ENCODE measurements around the gene TSPAN32.
"Not testable (repeated sequence)": the region's sequence is repeated elsewhere in the genome, so short reads cannot be mapped to it uniquely, and the experiment has no call there.

TSPAN32 gene

DNA sequence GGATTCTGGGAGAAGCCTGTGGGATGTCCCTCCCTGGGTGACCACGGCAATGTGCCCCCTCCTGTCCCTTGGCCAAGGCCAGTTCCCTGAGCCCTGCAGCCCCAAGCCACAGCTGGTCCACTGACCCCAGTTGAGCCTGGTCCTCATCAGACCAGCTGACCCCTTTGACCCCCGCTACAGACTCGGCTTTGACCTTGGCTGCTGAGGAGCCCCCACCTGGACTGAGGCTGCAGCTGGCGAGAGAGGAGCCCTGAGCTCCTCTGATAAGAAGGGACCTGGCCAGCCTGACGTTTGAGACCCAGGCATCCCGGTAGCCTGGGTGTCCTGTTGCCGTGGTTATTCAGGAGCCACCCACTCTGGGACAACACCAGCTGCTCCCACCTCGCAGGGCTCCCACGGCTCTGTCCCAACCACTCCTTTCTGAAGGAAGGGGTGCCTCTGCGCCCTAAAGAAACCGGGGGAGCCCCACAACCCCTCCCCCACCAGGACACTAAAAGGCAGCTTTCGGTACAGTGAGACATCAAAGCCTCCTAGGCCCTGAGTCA lies 34.4 kb upstream of the TSPAN32 start:
- peak in 1 of 2 donors; percentile 18 for DNase-seq

- DNase-seq, result peak in 1 of 2 donors; percentile 17
Observed at GRCh38 chr11:2267851-2268728, 33.7 kb upstream of the TSPAN32 start.

DNA sequence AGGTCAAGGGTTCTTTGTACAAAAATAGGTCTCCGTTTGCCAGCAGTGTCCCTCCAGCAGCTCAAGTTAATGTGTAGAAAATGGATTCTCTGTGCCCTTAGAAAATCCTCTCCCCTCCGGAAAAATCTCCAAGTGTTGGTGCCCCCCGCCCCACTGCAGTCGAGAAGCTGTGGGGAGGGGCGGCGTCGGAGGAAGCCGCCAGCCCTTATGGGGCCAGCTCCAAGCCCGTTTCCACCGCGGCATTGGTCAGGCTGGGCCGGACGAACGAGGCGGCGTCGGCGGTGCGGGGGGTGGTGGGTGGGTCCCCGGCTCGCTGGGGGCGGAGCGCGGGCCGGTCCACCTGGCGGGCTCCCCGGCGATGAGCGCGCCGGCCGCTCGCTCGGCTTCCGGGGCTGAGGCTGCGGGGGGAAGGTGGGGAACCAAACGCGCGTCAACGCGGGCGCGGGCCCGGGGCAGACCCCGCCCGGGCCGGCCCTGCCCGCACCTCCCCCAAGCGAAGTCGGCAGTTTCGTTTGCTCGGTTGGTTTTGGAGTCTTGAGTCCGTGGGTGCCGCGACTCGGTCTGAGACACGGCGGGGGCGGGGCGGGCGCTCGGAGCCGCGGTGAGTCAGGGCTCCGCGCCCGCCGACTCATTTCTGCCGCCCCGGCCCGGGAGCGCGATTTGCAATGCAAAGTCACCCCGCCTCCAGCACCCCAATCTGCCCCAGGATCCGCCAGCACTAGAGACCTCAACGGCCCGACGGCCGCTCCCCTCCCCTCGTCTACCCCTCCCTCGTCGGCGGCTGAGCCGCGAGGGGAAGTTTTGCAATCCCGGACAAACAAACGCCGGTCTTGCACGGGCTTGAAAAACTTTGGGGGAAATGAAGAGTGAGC lies 32.8 kb upstream of the TSPAN32 start:
- DNase-seq, result peak; percentile 88 to 89

- peak; percentile 38 to 54 for DNase-seq
Observed at GRCh38 chr11:2269601-2270321, 32.1 kb upstream of the TSPAN32 start.

GRCh38 chr11:2270322-2271076 lies 31.3 kb upstream of the TSPAN32 start, which contains the start of gene ASCL2:
ASCL2 (minus strand) TSS chr11:2270588; CDS start chr11:2270332, 256 bp downstream.
- peak; percentile 19 for DNase-seq

GRCh38 chr11:2271077-2271326 lies 30.8 kb upstream of the TSPAN32 start:
- peak; percentile 43 to 45 for DNase-seq

DNA sequence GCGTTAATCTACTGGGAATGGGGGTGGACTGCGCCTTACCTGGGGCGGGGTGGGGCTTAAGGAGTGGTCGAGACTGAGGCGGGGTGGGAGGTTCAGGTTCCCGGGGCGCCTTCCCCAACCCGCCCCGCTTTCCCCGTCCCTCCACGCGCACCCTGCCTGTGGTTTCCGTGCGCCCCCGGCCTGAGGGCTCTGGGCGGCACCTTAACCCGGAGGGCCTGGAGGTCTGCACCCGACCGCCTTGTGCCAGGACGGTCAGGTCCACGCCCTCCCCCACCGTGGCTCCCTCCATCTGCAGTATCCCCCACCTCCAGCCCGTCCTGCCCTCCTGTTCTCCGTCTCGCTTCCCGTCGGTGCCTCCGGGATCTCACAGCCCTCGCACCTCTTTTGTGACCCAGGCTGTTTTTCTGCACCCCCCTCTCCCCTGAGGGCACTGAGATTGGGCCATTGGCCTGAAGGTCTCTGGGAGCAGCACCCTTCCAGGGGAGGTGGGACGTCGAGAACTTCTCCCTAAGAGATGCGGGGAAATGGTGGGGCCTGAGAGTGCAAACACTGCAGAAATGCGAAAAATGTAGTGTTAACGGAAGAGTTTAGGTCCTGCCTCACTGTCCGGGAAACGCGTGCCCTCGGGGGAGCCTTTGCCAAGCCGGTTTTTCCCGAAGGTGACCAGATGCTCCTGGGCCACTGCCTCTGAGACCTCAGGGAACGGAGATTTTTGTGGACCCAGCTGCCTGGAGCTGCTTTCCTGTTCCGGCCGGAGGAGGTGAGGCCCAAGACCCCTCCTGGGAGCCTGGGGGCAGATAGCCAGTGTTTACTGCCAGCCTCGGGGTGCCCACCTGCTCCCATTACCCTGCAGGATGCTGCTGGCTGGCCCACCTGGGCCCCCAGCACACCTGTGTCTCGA lies 30.2 kb upstream of the TSPAN32 start:
- peak in 1 of 2 donors; percentile 15 for DNase-seq

DNA sequence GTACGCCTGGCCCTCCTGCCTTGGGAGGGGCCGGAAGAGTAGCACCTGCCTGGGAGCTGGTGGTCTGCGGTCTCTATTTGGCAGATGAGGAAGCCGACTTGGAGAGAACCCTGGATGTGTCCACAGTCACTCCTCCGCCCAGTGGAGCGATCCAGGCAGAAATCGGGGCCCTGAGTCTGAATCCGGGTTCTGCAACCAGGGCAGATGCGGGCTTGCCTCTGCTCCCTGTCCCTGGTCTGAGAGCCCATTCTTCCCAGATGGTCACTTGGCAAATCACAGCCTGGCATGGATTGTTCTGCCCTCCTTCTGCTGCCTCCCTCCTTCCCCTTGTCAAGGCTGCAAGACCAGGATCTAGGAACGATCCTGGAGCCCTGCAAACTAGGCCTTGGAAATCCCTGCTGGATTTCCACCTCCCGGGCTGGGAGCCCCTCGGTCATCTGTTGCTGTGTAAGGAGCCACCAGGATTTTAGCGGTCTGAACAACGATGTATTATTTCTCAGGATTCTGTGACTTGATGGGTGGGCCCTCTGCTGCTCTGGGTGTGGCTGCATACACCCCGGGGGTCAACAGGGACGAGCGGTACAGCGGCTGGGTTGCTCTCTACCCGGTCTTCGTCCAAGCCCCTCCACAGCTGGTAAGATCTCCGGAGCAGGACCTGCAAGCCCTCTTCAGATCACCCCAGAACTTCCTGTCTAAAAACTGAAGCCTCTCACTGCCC lies 29.4 kb upstream of the TSPAN32 start:
- DNase-seq, result peak in 1 of 2 donors; percentile 13

- no peak for DNase-seq
Observed at GRCh38 chr11:2272946-2273280, 28.9 kb upstream of the TSPAN32 start.

DNA sequence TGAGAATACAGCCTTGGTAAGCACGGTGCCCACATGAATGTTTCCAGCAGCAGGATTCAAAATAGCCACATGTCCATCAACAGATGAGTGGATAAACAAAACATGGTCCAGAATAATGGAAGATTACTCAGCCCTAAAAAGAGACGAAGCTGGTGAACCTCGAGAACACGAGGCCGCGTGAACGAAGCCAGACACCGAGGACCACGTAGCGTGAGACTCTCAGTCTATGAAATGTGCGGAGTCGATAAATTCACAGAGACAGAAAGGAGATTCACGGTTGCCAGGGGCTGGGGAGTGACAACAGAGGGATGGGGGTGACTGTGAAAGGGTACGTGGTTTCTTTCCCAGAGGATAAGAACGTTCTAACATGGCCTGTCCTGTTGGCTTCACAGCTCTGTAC lies 28.5 kb upstream of the TSPAN32 start:
- DNase-seq, result no peak

DNA sequence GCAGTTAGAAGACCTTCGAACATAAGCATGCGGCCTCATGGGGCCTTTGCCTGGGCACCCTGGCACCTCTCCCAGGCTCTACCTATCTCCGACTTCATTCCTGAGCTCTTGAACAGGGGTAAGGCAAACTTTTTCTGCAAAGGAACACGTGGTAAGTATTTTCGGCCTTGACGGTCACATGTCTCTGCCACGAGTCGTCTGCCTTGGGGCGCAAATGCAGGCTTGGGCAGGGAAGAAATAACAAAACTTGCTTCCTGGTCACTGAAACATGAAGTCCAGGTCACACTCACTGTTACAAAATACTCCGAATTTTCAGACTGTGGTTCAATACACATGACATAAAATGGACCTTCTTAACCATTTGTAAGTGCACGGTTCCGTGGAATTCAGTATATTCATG lies 28.0 kb upstream of the TSPAN32 start:
- no peak for DNase-seq

GRCh38 chr11:2275334-2276279 lies 26.2 kb upstream of the TSPAN32 start:
- DNase-seq, result peak in 1 of 2 donors; percentile 14

DNA sequence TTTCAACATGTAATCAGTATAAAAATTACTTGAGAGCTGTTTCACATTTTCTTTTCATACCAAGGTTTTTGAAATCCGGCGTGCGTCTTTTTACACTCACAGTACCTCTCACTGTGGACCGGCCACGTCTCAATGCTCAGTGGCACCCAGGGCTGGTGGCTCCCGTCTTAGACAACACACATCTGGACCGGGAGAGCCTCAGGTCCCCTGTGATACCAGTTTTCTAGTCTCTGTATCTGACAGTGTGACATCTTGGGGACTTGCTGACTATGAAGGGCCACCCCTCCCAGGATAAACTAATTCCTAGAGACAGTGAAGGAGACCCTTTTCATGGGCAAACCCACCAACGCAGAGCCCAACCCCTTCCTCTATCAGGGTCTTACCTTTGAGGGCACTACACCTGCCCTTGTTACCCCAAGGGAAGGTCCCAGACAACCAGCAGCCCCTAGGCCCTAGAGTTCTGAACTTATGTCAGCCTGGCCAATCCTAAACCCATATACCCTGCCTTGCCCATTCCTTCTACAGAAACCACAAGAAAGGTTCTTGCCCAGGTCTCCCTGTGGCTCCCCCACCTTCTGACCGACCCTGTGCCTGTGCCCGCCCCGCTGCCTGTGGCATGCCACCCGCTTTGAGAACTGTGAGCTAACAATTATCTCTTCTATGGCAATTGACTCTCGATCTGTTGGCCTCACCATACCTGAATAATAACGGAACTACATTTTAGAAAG lies 25.4 kb upstream of the TSPAN32 start:
- DNase-seq, result peak in 1 of 2 donors; percentile 4

- peak in 1 of 2 donors; percentile 3 for DNase-seq
Observed at GRCh38 chr11:2277008-2277346, 24.8 kb upstream of the TSPAN32 start.

GRCh38 chr11:2277933-2278523 lies 23.8 kb upstream of the TSPAN32 start:
- DNase-seq, result peak in 1 of 2 donors; percentile 11

- DNase-seq, result no peak
Observed at GRCh38 chr11:2280208-2280607, 21.6 kb upstream of the TSPAN32 start.

DNA sequence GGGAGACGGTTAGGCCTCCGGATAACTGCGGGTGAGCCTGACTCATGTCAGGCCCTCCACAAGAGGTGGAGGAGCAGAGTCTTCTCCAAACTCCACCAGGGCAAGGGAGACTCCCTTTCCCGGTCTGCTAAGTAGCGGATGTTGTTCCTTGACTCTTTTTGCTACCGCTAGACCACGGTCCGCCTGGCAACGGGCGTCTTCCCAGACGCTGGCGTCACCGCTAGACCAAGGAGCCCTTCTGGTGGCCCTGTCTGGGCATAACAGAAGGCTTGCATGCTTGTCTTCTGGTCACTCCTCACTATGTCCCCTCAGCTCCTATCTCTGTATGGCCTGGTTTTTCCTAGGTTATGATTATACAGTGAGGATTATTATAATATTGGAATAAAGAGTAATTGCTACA lies 15.5 kb upstream of the TSPAN32 start:
- not testable (repeated sequence) for DNase-seq

DNA sequence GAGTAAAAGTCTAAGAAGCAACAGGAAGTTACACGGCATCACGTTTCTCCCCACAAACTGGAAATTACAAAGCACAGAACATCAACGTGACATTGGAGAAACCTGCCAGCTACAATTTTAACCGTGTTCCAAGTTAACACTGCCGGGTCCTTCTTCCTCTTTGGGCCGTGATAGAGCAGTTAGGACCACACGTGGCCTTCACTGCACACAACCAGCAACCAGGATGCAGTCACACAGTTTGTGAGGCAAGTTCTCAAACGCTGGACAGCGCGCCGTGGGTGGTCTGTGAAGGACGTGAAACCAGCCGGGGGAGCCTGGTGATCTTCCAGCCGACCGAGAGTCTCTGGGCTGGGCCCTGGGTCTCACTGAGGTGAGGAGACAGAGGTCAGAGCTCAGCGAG lies 14.7 kb upstream of the TSPAN32 start:
- DNase-seq, result peak in 1 of 2 donors; percentile 9
